HG03565 (cell line): ENCODE results near the gene SERINC2.
"Not testable (repeated sequence)": the region's sequence is repeated elsewhere in the genome, so short reads cannot be mapped to it uniquely, and the experiment has no call there.

Experiments
- ATAC-seq: cut with Tn5 transposase; IDR thresholded peaks from one replicate; pipeline ENCODE4 v1.9.1; 2021; ENCODE audit warnings: mild to moderate bottlenecking, moderate library complexity; ENCODE audit not compliant: unreplicated experiment

The SERINC2 gene

GRCh38 chr1:31458287-31458896, 45.4 kb downstream of the SERINC2 start:
- no peak for ATAC-seq

DNA sequence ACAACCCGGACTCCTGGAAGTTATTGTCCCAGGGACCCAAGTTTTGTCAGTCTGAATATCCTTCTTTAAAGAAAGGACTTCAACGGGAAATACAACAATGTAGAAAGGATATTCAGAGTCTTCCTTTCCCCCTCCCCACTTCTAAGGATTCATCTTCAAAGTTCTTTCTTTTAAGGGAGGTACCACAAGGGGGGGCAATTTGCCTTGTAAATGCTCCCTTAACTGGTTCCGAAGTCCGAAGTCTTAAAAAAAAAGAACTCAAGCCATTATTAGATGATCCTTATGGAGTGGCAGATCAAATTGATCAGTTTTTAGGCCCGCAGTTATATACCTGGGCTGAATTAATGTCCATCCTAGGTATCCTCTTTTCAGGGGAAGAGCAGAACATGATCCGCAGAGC, 47.0 kb downstream of the SERINC2 start:
- no peak for ATAC-seq

GRCh38 chr1:31467005-31467674, 54.1 kb downstream of the SERINC2 start:
- no peak for ATAC-seq

- ATAC-seq: no peak
These were observed 57.8 kb downstream of the SERINC2 start for GRCh38 chr1:31470794-31471315.

DNA sequence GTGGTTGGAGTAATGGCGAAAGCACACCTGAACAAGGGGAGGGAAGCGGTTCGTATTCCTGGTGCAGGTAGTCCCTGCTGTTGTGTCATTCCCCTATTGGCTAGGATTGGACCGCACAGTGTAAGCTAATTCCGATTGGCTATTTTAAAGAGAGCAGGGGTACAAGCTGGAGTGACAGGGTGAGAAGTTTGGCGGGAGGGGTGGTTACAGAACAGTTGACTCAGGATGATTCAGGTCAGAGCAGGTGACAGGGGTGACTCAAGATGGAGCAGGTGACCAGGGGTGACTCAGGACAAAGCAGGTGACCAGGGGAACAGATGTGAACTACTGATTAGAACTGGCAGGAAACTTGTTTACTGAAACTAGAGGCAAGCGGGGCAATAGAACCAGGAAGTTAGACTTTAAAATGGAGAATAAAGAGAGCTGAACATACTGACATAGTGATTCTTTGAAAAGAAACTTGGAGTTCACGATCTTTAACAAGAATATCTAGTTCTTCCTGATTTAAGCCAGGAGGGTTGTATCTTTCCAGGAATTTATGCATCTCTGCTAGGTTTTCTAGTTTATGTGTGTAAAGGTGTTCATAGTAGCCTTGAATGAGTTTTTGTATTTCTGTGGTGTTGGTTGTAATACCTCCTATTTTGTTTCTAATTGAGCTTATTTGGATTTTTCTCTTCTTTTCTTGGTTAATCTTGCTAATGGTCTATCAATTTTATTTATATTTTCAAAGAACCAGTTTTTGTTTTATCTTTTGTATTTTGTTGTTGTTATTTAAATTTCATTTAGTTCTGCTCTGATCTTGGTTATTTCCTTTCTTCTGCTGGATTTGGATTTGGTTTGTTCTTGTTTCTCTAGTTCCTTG, 58.7 kb downstream of the SERINC2 start:
- ATAC-seq: not testable (repeated sequence)

- ATAC-seq: not testable (repeated sequence)
These were observed 59.3 kb downstream of the SERINC2 start for GRCh38 chr1:31472314-31472651.

DNA sequence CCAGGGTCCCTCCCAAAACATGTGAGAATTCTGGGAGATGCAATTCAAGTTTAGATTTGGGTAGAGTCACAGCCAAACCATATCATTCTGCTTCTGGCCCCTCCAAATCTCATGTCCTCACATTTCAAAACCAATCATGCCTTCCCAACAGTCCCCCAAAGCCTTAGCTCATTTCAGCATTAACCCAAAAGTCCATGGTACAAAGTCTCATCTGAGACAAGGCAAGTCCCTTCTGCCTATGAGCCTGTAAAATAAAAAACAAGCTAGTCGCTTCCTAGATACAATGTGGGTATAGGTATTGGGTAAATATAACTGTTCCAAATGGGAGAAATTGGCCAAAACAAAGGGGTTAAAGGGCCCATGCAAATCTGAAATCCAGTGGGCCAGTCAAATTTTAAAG, 59.7 kb downstream of the SERINC2 start:
- not testable (repeated sequence) for ATAC-seq

- not testable (repeated sequence) for ATAC-seq
These were observed 60.5 kb downstream of the SERINC2 start for GRCh38 chr1:31473508-31473907.

GRCh38 chr1:31474567-31474966, 61.6 kb downstream of the SERINC2 start:
- not testable (repeated sequence) for ATAC-seq

DNA sequence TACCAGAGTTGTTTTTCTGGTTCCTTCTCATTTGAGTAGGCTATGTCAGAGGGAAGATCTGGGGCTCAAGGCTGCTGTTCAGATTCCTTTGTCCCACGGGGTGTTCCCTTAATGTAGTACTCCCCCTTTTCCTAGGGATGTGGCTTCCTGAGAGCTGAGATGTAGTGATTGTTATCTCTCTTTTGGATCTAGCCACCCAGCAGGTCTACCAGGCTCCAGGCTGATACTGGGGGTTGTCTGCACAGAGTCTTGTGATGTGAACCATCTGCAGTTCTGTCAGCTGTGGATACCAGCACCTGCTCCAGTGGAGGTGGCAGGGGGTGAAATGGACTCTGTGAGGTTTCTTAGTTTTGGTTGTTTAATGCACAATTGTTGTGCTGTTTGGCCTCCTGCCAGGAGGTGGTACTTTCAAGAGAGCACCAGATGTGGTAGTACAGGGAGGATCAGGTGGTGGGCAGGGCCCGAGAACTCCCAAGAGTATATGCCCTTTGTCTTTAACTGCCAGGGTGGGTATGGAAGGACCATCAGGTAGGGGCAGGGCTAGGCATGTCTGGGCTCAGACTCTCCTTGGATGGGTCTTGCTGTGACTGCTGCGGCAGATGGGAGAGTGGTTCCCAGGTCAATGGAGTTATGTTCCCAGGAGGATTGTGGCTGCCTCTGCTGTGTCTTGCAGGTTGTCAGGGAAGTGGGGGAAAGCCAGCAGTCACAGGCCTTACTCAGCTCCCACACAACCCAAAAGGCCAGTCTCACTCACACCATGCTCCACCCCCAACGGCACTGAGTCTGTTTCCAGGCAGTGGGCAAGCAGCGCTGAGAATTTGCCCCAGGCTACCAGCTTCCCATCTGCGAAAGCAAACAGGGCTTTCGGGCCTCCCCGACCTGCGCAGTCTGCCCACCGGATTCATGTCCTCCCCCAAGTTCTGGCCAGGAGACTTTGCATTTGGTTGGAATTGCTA, 64.2 kb downstream of the SERINC2 start:
- no peak for ATAC-seq

DNA sequence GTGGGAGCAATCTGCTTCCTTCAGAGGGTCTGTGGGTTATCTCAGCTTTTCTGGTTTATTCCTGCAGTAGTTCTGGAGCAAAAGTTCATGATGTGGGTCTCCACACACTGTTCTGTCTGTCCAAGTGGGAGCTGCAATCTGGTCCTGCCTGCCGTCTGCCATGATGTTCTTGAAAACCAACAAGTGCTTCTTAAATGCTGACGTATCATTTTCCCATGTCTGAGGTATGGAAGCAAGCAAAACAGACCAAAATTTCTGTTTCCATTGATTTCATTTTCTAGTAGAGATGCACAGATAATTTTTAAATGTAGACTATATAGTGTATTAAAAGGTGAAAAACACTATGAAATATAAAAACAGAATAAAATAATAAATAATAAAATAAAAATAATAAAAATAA, 65.2 kb downstream of the SERINC2 start:
- no peak for ATAC-seq

GRCh38 chr1:31479811-31480210, 66.8 kb downstream of the SERINC2 start:
- ATAC-seq: no peak

- ATAC-seq: not testable (repeated sequence)
These were observed 67.4 kb downstream of the SERINC2 start for GRCh38 chr1:31480426-31480825.

DNA sequence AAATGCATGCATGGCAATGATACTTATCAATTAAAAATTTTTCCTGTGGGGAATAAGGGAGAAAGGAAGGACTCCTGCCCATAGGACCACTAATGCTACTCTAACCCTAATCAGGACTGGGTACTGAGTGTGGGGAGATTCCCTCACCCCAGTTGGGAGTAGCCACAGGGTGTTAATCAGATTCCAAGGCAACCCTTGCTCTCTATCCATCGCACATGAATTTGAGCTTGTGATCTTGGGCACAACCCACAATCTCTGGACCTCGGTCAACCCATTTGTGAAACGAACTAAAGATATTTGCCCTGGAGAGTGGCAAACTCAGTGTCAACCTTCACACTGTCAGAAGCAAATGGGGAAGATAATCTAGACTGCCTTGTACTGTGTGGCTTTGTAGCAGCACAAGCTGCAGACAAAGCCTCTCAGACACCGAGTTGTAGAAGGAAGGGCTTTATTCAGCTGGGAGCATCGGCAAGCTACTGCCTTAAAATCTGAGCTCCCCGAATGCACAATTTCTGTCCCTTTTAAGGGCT, 69.5 kb downstream of the SERINC2 start:
- no peak for ATAC-seq

DNA sequence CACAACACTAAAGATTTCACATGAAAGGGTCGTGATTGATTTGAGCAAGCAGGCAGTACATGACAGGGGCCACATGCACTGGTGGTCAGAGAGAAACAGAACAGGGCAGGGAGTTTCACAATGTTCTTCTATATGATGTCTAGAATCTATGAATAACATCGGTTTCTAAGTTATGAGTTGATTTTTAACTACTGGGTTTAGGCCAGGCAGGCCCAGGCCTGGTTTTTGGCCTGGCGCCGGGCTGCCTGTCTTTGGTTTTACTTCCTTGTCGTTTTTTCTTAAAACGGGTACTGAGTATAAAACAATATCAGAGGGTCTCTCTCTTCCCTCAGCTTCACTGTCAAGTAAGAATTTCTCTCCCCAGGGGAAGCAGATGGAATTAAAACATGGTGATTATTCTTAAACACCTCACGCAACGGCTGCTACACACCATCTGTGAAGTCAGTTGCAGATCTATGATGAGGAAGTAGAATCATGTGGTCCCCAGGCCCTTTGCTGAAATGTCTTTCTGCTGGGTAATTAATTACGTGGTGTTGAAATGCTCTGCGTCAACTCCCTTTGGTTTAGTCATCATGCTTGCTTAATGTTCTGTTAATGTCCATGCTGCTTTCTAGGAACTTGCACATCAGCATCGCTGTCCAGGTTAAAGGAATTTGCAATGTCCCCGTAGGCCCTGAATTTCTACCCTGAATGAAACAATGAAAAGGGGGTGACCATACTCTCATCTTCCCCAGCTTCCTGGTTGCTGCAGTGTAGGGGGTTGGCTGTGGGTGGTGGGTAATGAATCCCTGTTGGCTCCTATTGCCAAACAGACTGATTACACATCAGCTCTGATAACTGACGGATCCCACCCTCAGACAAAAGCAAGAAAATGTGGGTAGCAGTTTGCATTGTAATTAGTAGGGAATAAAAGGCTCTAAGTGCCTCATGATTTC, 70.3 kb downstream of the SERINC2 start:
- no peak for ATAC-seq
